ENCODE data around the gene SMLR1. TPM values are rescaled to one million over a fixed set of nuclear protein-coding genes. Genes with fewer than 3 reads are reported as not detected.

The SMLR1 gene
- total RNA-seq = 0.16 TPM
- polyA plus RNA-seq (ENCODE audit: insufficient read depth, low read depth, low replicate concordance) = 5.1 TPM
- long read RNA-seq, donor 1, partial matches to known transcripts = 0 of 1 reads
- long read RNA-seq, donor 1, other reads (novel, unspliced or antisense) = 0 of 1 reads
- long read RNA-seq, donor 2, partial matches to known transcripts = 0 of 1 reads
- long read RNA-seq, donor 2, other reads (novel, unspliced or antisense) = 0 of 1 reads
- long read RNA-seq, donor 3, partial matches to known transcripts = 0 of 4 reads
- long read RNA-seq, donor 3, other reads (novel, unspliced or antisense) = 0 of 4 reads
- long read RNA-seq, donor 4, partial matches to known transcripts = 0 of 2 reads
- long read RNA-seq, donor 4, other reads (novel, unspliced or antisense) = 0 of 2 reads
- long read RNA-seq, donor 5 = 0 reads
- long read RNA-seq, donor 6, transcript SMLR1-201 (2 exons, 2,512 nt) = major isoform, 13 of 13 reads
- long read RNA-seq, donor 6, partial matches to known transcripts = 0 of 13 reads
- long read RNA-seq, donor 6, other reads (novel, unspliced or antisense) = 0 of 13 reads
- long read RNA-seq, donor 7 = 0 reads
- long read RNA-seq, donor 8, partial matches to known transcripts = 0 of 1 reads
- long read RNA-seq, donor 8, other reads (novel, unspliced or antisense) = 0 of 1 reads
- long read RNA-seq, donor 9 = 0 reads
- long read RNA-seq, donor 10, partial matches to known transcripts = 0 of 1 reads
- long read RNA-seq, donor 10, other reads (novel, unspliced or antisense) = 0 of 1 reads

- Histone ChIP-seq H3K27me3 (ENCODE audit: control insufficient read depth, insufficient read depth, low read length) (no peaks in the 10 kb centered on the region), H3K27ac (ENCODE audit: low read depth in 2 of 2, low read length in 2 of 2) (peak within 1 kb of the TSS in 1 of 2 donors; percentile 8), H3K4me1 (ENCODE audit: control insufficient read depth in 2 of 3, insufficient read depth in 2 of 3, low read depth in 1 of 3, low read length in 3 of 3) (no peaks in the 10 kb centered on the region), H3K36me3 (ENCODE audit: control insufficient read depth in 2 of 3, insufficient read depth in 3 of 3, low read length in 3 of 3) (no peaks in the 10 kb centered on the region), H3K9ac (ENCODE audit: low read length in 3 of 3) (no peak within 1 kb of the TSS), H3K4me3 (ENCODE audit: low read length in 3 of 3) (peak within 1 kb of the TSS in 2 of 3 donors; percentile 58 to 59), H3K9me3 (ENCODE audit: control insufficient read depth in 2 of 3, insufficient read depth in 1 of 3, low read length in 3 of 3) (no peaks in the 10 kb centered on the region)
- intact Hi-C loops (cut with DNase I) = no loop called here
- DNase-seq = no peak
- no peak for FAIRE-seq
- TF ChIP-seq CTCF (IDR thresholded peaks at IDR 0.05; ENCODE audit: borderline replicate concordance, extremely low read depth, insufficient read depth) = no peak
These were observed at the start of gene SMLR1 for GRCh38 chr6:130827247-130828149. TSS of gene SMLR1 (plus strand) at chr6:130827406. CDS start at chr6:130827414, 8 bp downstream.

- DNase-seq = peak in 1 of 5 donors; percentile 26
- no peak for FAIRE-seq
- H3K36me3 ChIP-seq (ENCODE audit: control insufficient read depth in 2 of 3, insufficient read depth in 3 of 3, low read length in 3 of 3) = no peaks in the 10 kb centered on the region
- intact Hi-C loops (cut with DNase I) = no loop called here
- TF ChIP-seq CTCF (IDR thresholded peaks at IDR 0.05; ENCODE audit: borderline replicate concordance, extremely low read depth, insufficient read depth) = no peak
- H3K4me3 ChIP-seq (ENCODE audit: low read length in 3 of 3) = no peak overlapping the region
- H3K9me3 ChIP-seq (ENCODE audit: control insufficient read depth in 2 of 3, insufficient read depth in 1 of 3, low read length in 3 of 3) = peaks cover 0 to 4% (median 0%) of the 10 kb centered on the region in 3 donors
- H3K27me3 ChIP-seq (ENCODE audit: control insufficient read depth, insufficient read depth, low read length) = no peaks in the 10 kb centered on the region
- H3K9ac ChIP-seq (ENCODE audit: low read length in 3 of 3) = no peak overlapping the region
- no peaks in the 10 kb centered on the region for H3K4me1 ChIP-seq (ENCODE audit: control insufficient read depth in 2 of 3, insufficient read depth in 2 of 3, low read depth in 1 of 3, low read length in 3 of 3)
- peak overlapping the region in 1 of 2 donors; percentile 23 for H3K27ac ChIP-seq (ENCODE audit: low read depth in 2 of 2, low read length in 2 of 2)
These were observed 48.1 kb upstream of the SMLR1 start for GRCh38 chr6:130778946-130779657.

DNA sequence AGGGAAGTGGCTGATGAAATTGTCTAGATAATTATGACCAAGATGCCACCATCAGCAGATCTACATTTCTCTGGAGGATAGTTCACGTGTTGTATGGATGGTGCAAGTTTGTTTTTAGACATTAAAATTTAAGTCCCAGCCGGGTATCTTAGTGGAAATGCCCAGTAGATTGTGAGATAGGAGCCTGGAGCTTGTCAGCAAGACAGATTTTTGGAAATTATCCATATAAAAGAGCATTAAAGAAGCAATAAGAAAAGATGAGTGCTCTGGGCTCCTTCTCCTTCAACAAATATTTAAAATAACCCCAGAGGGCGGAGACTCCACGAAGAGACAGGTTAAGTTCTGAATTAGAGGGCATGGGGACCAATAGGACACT lies 47.6 kb upstream of the SMLR1 start:
- H3K9me3 ChIP-seq (ENCODE audit: control insufficient read depth in 2 of 3, insufficient read depth in 1 of 3, low read length in 3 of 3) = peaks cover 0 to 4% (median 0%) of the 10 kb centered on the region in 3 donors
- H3K27me3 ChIP-seq (ENCODE audit: control insufficient read depth, insufficient read depth, low read length) = no peaks in the 10 kb centered on the region
- no peaks in the 10 kb centered on the region for H3K4me1 ChIP-seq (ENCODE audit: control insufficient read depth in 2 of 3, insufficient read depth in 2 of 3, low read depth in 1 of 3, low read length in 3 of 3)
- no peak overlapping the region for H3K9ac ChIP-seq (ENCODE audit: low read length in 3 of 3)
- peak overlapping the region in 1 of 2 donors; percentile 23 for H3K27ac ChIP-seq (ENCODE audit: low read depth in 2 of 2, low read length in 2 of 2)
- H3K36me3 ChIP-seq (ENCODE audit: control insufficient read depth in 2 of 3, insufficient read depth in 3 of 3, low read length in 3 of 3) = no peaks in the 10 kb centered on the region
- no peak overlapping the region for H3K4me3 ChIP-seq (ENCODE audit: low read length in 3 of 3)
- DNase-seq = no peak
- intact Hi-C loops (cut with DNase I) = no loop called here
- no peak for TF ChIP-seq CTCF (IDR thresholded peaks at IDR 0.05; ENCODE audit: borderline replicate concordance, extremely low read depth, insufficient read depth)
- no peak for FAIRE-seq
